ENCODE data around the gene SLC22A7.

DNA sequence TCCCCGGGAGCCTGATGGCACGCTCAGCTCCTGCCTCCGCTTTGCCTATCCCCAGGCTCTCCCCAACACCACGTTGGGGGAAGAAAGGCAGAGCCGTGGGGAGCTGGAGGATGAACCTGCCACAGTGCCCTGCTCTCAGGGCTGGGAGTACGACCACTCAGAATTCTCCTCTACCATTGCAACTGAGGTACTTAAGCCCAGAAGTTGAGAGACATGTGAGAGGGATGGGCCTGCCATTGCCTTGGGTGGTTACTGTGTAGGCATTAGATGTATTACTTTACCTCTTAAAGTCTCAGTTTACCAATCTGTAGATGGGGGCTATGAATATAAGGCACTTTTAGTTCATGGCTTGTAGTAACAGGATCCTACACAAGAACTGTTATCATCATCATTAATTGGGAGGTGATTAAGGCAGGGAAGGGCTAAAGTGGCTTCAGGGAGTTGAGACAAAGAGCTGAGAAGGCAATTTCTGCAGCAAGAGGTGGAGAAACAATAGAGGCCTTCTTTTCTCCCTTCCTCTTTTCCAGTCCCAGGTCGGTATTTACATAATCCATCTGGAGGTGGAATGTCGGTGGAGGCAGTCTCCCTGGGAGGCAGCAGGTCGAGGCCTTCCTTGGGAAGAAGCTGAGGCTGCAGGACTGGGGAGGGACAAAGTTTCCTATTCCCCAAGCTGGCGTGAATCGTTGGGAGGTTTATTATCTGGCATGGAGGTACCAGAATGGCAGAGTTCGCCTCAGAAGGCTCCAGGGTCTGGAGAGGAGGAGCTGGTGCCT, 691 bp downstream of the SLC22A7 start:
- no peak for TF ChIP-seq POLR2A (IDR thresholded peaks at IDR 0.05; ENCODE audit: low read depth, low read length)
- no peak for TF ChIP-seq POLR2AphosphoS5 (IDR thresholded peaks at IDR 0.05; ENCODE audit: low read depth, low read length)
